ENCODE measurements around the gene NR2C2. TPM values are rescaled to one million over a fixed set of nuclear protein-coding genes. Genes with fewer than 3 reads are reported as not detected.

The NR2C2 gene
- total and polyA plus RNA-seq, 12 donors, result 6.4 to 42.2 (median 26.6) TPM

- Histone ChIP-seq H3K27me3 (no peaks in the 10 kb centered on the region), H3K4me3 (no peak overlapping the region), H3K4me1 (replicated peaks in 1 of 2) (no peaks in the 10 kb centered on the region), H3K36me3 (replicated peaks in 1 of 2) (peaks cover 0 to 81% of the 10 kb centered on the region in 2 donors), H3K9me3 (replicated peaks in 1 of 3) (no peaks in the 10 kb centered on the region), H3K27ac (no peak overlapping the region)
- 91 to 97% (median 95%) methylated on average over 2 of the region's 2 CpGs for WGBS, 4 donors
- intact Hi-C loops (cut with DNase I), result no loop called here
- TF ChIP-seq POLR2A (IDR thresholded peaks at IDR 0.05) (no peak), CTCF (IDR thresholded peaks at IDR 0.05) (no peak)
- DNase-seq, result no peak
Observed at GRCh38 chr3:15023719-15024118, 76.3 kb downstream of the NR2C2 start.

GRCh38 chr3:15029625-15030024 is 82.2 kb downstream of the NR2C2 start:
- no peak for TF ChIP-seq POLR2A (IDR thresholded peaks at IDR 0.05)
- TF ChIP-seq CTCF (IDR thresholded peaks at IDR 0.05), result no peak
- intact Hi-C loops (cut with DNase I), result no loop called here

GRCh38 chr3:15032650-15033049 is 85.3 kb downstream of the NR2C2 start:
- TF ChIP-seq CTCF (IDR thresholded peaks at IDR 0.05), result no peak
- no peak for TF ChIP-seq POLR2A (IDR thresholded peaks at IDR 0.05)
- no peak overlapping the region for H3K4me3 ChIP-seq
- intact Hi-C loops (cut with DNase I), result no loop called here
- WGBS, 4 donors, result 84 to 94% (median 87%) methylated on average over 2 of the region's 2 CpGs
- H3K27me3 ChIP-seq, result no peaks in the 10 kb centered on the region
- H3K36me3 ChIP-seq (replicated peaks in 1 of 2), result peaks cover 0 to 91% of the 10 kb centered on the region in 2 donors
- H3K27ac ChIP-seq, result no peak overlapping the region
- H3K4me1 ChIP-seq (replicated peaks in 1 of 2), result no peaks in the 10 kb centered on the region
- no peak for DNase-seq
- H3K9me3 ChIP-seq (replicated peaks in 1 of 3), result no peaks in the 10 kb centered on the region

More at GRCh38 chr3:15029625-15030024, 82.2 kb downstream of the NR2C2 start:
- Histone ChIP-seq H3K4me1 (replicated peaks in 1 of 2) (no peaks in the 10 kb centered on the region), H3K9me3 (replicated peaks in 1 of 3) (no peaks in the 10 kb centered on the region), H3K27ac (no peak overlapping the region), H3K27me3 (no peaks in the 10 kb centered on the region), H3K4me3 (no peak overlapping the region), H3K36me3 (replicated peaks in 1 of 2) (peaks cover 0 to 86% of the 10 kb centered on the region in 2 donors)
- DNase-seq, result no peak

- Histone ChIP-seq H3K4me1 (replicated peaks in 1 of 2) (no peaks in the 10 kb centered on the region), H3K4me3 (no peak overlapping the region), H3K36me3 (replicated peaks in 1 of 2) (peaks cover 0 to 91% of the 10 kb centered on the region in 2 donors), H3K27ac (no peak overlapping the region), H3K9me3 (replicated peaks in 1 of 3) (no peaks in the 10 kb centered on the region), H3K27me3 (no peaks in the 10 kb centered on the region)
- intact Hi-C loops (cut with DNase I), result no loop called here
- DNase-seq, result no peak
- WGBS, 4 donors, result 85 to 96% (median 94%) methylated on average over 3 of the region's 3 CpGs
- TF ChIP-seq POLR2A (IDR thresholded peaks at IDR 0.05) (no peak), CTCF (IDR thresholded peaks at IDR 0.05) (no peak)
Observed at GRCh38 chr3:15033103-15033502, 85.7 kb downstream of the NR2C2 start.
